Measurements from ENCODE around the gene PRKD2. TPM values are rescaled to one million over a fixed set of nuclear protein-coding genes. Genes with fewer than 3 reads are reported as not detected.

Gene PRKD2
- total RNA-seq, 1 donor: 9.0 TPM

- Histone ChIP-seq H3K4me3 (ENCODE audit: insufficient read depth, low read length) (no peak overlapping the region), H3K79me2 (ENCODE audit: insufficient read depth, low read length) (peaks cover 80% of the 10 kb centered on the region), H3K27me3 (ENCODE audit: insufficient read depth, low read length) (no peaks in the 10 kb centered on the region), H3K9me3 (ENCODE audit: low read depth, low read length) (no peaks in the 10 kb centered on the region), H3K4me2 (ENCODE audit: insufficient read depth, low read length) (no peak overlapping the region), H3K27ac (ENCODE audit: low read depth, low read length) (peak overlapping the region; percentile 10), H2AFZ (ENCODE audit: low read length) (no peak overlapping the region), H4K20me1 (ENCODE audit: insufficient read depth, low read length) (peaks cover 64% of the 10 kb centered on the region), H3K36me3 (ENCODE audit: insufficient read depth, low read length) (peaks cover 63% of the 10 kb centered on the region), H3K4me1 (ENCODE audit: insufficient read depth, low read length) (peaks cover 32% of the 10 kb centered on the region)
- DNase-seq (ENCODE audit: insufficient read length, low spot score, missing footprints): no peak
- TF ChIP-seq, protein P1, sequence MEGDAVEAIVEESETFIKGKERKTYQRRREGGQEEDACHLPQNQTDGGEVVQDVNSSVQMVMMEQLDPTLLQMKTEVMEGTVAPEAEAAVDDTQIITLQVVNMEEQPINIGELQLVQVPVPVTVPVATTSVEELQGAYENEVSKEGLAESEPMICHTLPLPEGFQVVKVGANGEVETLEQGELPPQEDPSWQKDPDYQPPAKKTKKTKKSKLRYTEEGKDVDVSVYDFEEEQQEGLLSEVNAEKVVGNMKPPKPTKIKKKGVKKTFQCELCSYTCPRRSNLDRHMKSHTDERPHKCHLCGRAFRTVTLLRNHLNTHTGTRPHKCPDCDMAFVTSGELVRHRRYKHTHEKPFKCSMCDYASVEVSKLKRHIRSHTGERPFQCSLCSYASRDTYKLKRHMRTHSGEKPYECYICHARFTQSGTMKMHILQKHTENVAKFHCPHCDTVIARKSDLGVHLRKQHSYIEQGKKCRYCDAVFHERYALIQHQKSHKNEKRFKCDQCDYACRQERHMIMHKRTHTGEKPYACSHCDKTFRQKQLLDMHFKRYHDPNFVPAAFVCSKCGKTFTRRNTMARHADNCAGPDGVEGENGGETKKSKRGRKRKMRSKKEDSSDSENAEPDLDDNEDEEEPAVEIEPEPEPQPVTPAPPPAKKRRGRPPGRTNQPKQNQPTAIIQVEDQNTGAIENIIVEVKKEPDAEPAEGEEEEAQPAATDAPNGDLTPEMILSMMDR (IDR thresholded peaks at IDR 0.05; ENCODE audit: extremely low read depth, low read depth, low read length): no peak
These were observed 16.9 kb upstream of the PRKD2 start for GRCh38 chr19:46733690-46734292.

DNA sequence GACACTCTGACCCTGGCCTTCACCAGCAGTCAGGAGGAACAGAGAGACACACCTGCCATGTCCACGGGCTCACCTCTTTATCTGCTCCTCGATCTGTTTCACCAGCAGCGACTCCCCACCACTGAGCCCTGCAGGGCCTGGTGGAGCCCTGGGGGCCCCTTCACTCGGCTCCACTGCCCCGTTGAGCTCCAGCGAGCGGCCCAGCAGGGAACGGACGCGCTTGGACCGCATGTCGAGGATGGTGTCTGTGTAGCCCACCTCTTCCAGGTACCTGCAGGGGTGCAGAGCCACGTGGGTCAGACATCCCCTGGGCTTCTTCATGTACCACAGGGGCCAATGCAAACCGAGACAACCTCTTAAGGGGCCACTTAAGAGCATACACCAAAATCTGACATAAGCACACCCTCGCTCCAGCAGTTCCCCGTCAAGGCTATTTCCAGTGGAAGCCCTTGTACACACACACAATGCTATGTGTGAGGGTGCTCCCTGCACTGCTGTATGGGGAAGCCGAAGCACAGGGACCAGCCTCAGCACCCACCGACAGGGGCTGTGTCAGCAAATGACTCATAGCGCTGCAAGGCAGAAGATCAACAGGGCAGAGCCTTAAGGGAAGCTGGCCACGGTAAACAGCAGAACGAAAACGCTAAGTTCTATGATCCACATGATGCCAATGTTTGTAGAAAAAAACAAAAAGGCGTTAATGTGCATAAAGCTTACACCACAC is 16.2 kb upstream of the PRKD2 start:
- Histone ChIP-seq H3K36me3 (ENCODE audit: insufficient read depth, low read length) (peaks cover 63% of the 10 kb centered on the region), H3K79me2 (ENCODE audit: insufficient read depth, low read length) (peaks cover 79% of the 10 kb centered on the region), H3K9me3 (ENCODE audit: low read depth, low read length) (no peaks in the 10 kb centered on the region), H3K4me3 (ENCODE audit: insufficient read depth, low read length) (no peak overlapping the region), H2AFZ (ENCODE audit: low read length) (no peak overlapping the region), H4K20me1 (ENCODE audit: insufficient read depth, low read length) (peaks cover 63% of the 10 kb centered on the region), H3K27ac (ENCODE audit: low read depth, low read length) (peak overlapping the region; percentile 10), H3K4me2 (ENCODE audit: insufficient read depth, low read length) (no peak overlapping the region), H3K4me1 (ENCODE audit: insufficient read depth, low read length) (peaks cover 32% of the 10 kb centered on the region), H3K27me3 (ENCODE audit: insufficient read depth, low read length) (no peaks in the 10 kb centered on the region)
- DNase-seq (ENCODE audit: insufficient read length, low spot score, missing footprints): peak; percentile 96
- TF ChIP-seq, protein P1 (IDR thresholded peaks at IDR 0.05; ENCODE audit: extremely low read depth, low read depth, low read length): no peak

DNA sequence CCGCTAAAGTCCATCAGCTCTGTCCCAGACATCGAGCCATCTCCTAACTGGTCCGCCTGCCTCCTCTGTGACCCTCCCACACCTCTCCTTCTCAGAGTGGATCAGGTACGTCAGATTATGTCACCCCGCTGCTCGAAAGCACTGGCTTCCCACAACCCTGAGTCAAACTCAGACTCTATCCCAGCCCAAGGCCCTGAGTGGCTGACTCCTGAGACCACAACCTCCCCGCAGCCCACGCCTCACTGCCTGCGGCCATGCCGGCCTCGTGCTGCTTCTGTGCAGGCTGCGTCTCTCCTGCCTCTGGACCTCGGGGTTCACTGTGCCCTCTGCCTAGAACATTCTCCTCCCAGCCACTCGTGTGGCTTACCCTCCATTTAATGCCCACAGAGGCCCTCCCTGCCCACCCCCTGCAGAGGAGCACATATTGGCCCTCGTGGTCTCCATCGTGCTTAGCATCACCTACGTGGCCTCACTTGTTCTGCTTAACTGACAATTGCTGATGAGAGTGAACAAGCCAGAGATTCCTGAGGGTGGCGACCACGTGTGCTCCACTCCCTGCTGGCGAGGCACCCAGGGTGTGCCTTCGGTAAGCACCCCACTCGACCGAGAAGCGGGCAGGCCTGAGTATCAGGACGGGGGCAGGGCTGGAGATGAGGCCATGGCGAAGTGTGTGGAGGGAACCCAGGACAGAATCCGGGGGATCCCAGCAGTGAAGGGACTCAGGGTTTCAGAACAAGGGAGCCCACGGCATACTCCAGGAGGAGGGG is 15.4 kb upstream of the PRKD2 start:
- no peak overlapping the region for H3K4me2 ChIP-seq (ENCODE audit: insufficient read depth, low read length)
- no peaks in the 10 kb centered on the region for H3K27me3 ChIP-seq (ENCODE audit: insufficient read depth, low read length)
- peaks cover 32% of the 10 kb centered on the region for H3K4me1 ChIP-seq (ENCODE audit: insufficient read depth, low read length)
- H3K79me2 ChIP-seq (ENCODE audit: insufficient read depth, low read length): peaks cover 79% of the 10 kb centered on the region
- H3K4me3 ChIP-seq (ENCODE audit: insufficient read depth, low read length): no peak overlapping the region
- H3K36me3 ChIP-seq (ENCODE audit: insufficient read depth, low read length): peaks cover 63% of the 10 kb centered on the region
- DNase-seq (ENCODE audit: insufficient read length, low spot score, missing footprints): no peak
- H3K9me3 ChIP-seq (ENCODE audit: low read depth, low read length): no peaks in the 10 kb centered on the region
- H2AFZ ChIP-seq (ENCODE audit: low read length): no peak overlapping the region
- TF ChIP-seq, protein P1 (IDR thresholded peaks at IDR 0.05; ENCODE audit: extremely low read depth, low read depth, low read length): no peak
- peaks cover 67% of the 10 kb centered on the region for H4K20me1 ChIP-seq (ENCODE audit: insufficient read depth, low read length)
- H3K27ac ChIP-seq (ENCODE audit: low read depth, low read length): peak overlapping the region; percentile 91

DNA sequence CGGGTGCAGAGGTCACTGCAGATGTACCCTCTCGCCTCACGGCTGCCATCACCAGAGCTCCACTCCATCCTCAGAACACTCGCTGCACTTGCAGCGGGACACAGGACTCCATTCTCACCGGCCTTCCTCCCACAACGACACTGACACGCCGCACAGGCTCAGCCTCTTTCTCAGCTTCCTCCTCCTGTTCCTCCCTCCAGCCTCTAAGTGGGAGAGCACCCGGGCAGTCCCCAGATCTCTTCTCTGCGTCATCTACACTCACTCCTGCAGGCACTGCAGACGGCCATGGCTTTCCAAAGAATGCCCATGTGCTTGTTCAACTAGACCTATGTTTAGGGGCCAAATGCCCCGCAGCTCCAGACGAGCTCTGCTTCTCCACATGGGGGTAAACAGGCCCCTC is 14.7 kb upstream of the PRKD2 start:
- Histone ChIP-seq H3K4me1 (ENCODE audit: insufficient read depth, low read length) (peaks cover 32% of the 10 kb centered on the region), H3K9me3 (ENCODE audit: low read depth, low read length) (no peaks in the 10 kb centered on the region), H3K27me3 (ENCODE audit: insufficient read depth, low read length) (no peaks in the 10 kb centered on the region), H3K4me2 (ENCODE audit: insufficient read depth, low read length) (peak overlapping the region; percentile 46), H3K4me3 (ENCODE audit: insufficient read depth, low read length) (peak overlapping the region; percentile 5), H4K20me1 (ENCODE audit: insufficient read depth, low read length) (peaks cover 71% of the 10 kb centered on the region), H2AFZ (ENCODE audit: low read length) (no peak overlapping the region), H3K79me2 (ENCODE audit: insufficient read depth, low read length) (peaks cover 78% of the 10 kb centered on the region), H3K27ac (ENCODE audit: low read depth, low read length) (peak overlapping the region; percentile 91), H3K36me3 (ENCODE audit: insufficient read depth, low read length) (peaks cover 63% of the 10 kb centered on the region)
- no peak for DNase-seq (ENCODE audit: insufficient read length, low spot score, missing footprints)
- TF ChIP-seq, protein P1 (IDR thresholded peaks at IDR 0.05; ENCODE audit: extremely low read depth, low read depth, low read length): no peak
